K562 (cell line): ENCODE measurements around the gene SKAP2. TPM values are rescaled to one million over a fixed set of nuclear protein-coding genes. Genes with fewer than 3 reads are reported as not detected.

Experiments used
- ATAC-seq: fragments of 200-7000 bp; cut with Tn5 transposase; 3 replicates; pipeline ENCODE4 v1.9.1; 2020; ENCODE audit warnings: moderate library complexity
- BruUV-seq: library from RNA; stranded (reverse); fragments of 400-500 nt; replicated peaks from 2 replicates; lab custom pipeline; 2021; lab: Mats Ljungman, UMichigan
- CTCF ChIA-PET: fragments of 300-600 bp; formaldehyde crosslinking; extraction: SDS; loops from one replicate; lab custom pipeline; 2021; ENCODE audit warnings: low intra/inter-chr PET ratio; lab: Yijun Ruan, JAX
- POLR2A ChIA-PET: fragments of 300-600, 350-650 bp; sonication (Branson Sonifier 250); formaldehyde crosslinking; extraction: SDS; loops from one replicate; lab custom pipeline; 2021; ENCODE audit warnings: antibody characterized with exemption, inconsistent platforms; lab: Yijun Ruan, JAX
- DNase-seq, 4 experiments: peaks; one replicate each; pipeline versions ENCODE4 v3.0.0 to v3.0.0-alpha.2; 2011 to 2018; ENCODE audit warnings: low spot score in 3 of 4, mixed read lengths in 3 of 4; ENCODE audit errors: extremely low read depth in 1 of 4
- FAIRE-seq: peaks from 2 replicates; lab custom pipeline; 2011; peaks lifted over from hg19 to GRCh38; lab: Jason Lieb, UNC
- H2AFZ ChIP-seq: 2 replicates; pipeline ENCODE4 v1.6.0; 2011; ENCODE audit warnings: low read depth, low read length, control low read depth, inconsistent platforms
- H3K27ac ChIP-seq: fragments of 200-600 bp; 3 replicates; pipeline ENCODE4 v1.8.0; 2011; ENCODE audit warnings: low read depth, mild to moderate bottlenecking, control low read depth, inconsistent platforms, low read length, moderate library complexity, mixed read lengths; ENCODE audit errors: extremely low read depth
- H3K27me3 ChIP-seq, 2 experiments: fragments of 300-600 bp in 1 of 2; 2 replicates in 1 of 2; 3 replicates in 1 of 2; pipeline versions ENCODE4 v1.6.0 to v1.8.0; 2011; ENCODE audit warnings: inconsistent platforms in 2 of 2, low read length in 2 of 2, mild to moderate bottlenecking in 1 of 2, mixed read lengths in 1 of 2, moderate library complexity in 1 of 2; ENCODE audit not compliant: control insufficient read depth in 2 of 2, insufficient read depth in 2 of 2
- H3K36me3 ChIP-seq: fragments of 300-600 bp; 3 replicates; pipeline ENCODE4 v1.8.0; 2011; ENCODE audit warnings: mild to moderate bottlenecking, low read length, inconsistent platforms; ENCODE audit not compliant: control insufficient read depth, insufficient read depth
- H3K4me1 ChIP-seq, 2 experiments: fragments of 200-600 bp in 1 of 2; replicated peaks in 1 of 2; 2 replicates in 1 of 2; 3 replicates in 1 of 2; pipeline versions ENCODE4 v1.5.1 to v1.8.0; 2011; ENCODE audit warnings: inconsistent platforms in 2 of 2, low read length in 2 of 2, mild to moderate bottlenecking in 1 of 2, mixed read lengths in 1 of 2, moderate library complexity in 1 of 2; ENCODE audit not compliant: control insufficient read depth in 2 of 2, insufficient read depth in 2 of 2
- H3K4me2 ChIP-seq: 2 replicates; pipeline ENCODE4 v1.6.1; 2011; ENCODE audit warnings: low read length, control low read depth, inconsistent platforms, mixed read lengths; ENCODE audit not compliant: insufficient read depth
- H3K4me3 ChIP-seq: fragments of 200-600 bp; sonication (generic), shearing (Covaris generic); 2 replicates; pipeline ENCODE4 v1.5.1; 2016; ENCODE audit warnings: control low read depth, inconsistent platforms
- H3K79me2 ChIP-seq: fragments of 200-600 bp; 3 replicates; pipeline ENCODE4 v1.8.0; 2011; ENCODE audit warnings: low read length, inconsistent platforms; ENCODE audit not compliant: control insufficient read depth, insufficient read depth
- H3K9ac ChIP-seq, 2 experiments: 2 replicates each; pipeline versions ENCODE4 v1.6.0 to v1.6.1; 2011; ENCODE audit warnings: low read depth in 2 of 2, low read length in 2 of 2, control low read depth in 1 of 2, inconsistent platforms in 1 of 2, mild to moderate bottlenecking in 1 of 2, mixed read lengths in 1 of 2; ENCODE audit not compliant: insufficient read depth in 1 of 2
- H3K9me1 ChIP-seq: one replicate; pipeline ENCODE4 v1.6.0; 2011; ENCODE audit warnings: inconsistent platforms, mild to moderate bottlenecking, low read length, moderate library complexity; ENCODE audit not compliant: control insufficient read depth, insufficient read depth
- H3K9me3 ChIP-seq: replicated peaks from 2 replicates; pipeline ENCODE4 v1.5.1; 2011; ENCODE audit warnings: low read depth, low read length, inconsistent platforms; ENCODE audit not compliant: control insufficient read depth, insufficient read depth
- H4K20me1 ChIP-seq: replicated peaks from 2 replicates; pipeline ENCODE4 v1.6.1; 2011; ENCODE audit warnings: low read length, inconsistent platforms, mixed read lengths; ENCODE audit not compliant: control insufficient read depth, insufficient read depth
- ATF3 ChIP-seq, 2 experiments: fragments of 450-650 bp in 1 of 2; sonication (generic) in 1 of 2; formaldehyde crosslinking in 1 of 2; IDR thresholded peaks in 1 of 2; conservative IDR thresholded peaks in 1 of 2; 2 replicates each; pipeline versions ENCODE4 v1.6.1 to v1.8.1; 2016 to 2023; ENCODE audit warnings: mild to moderate bottlenecking in 2 of 2, moderate library complexity in 2 of 2, inconsistent platforms in 1 of 2, missing genetic modification reagents in 1 of 2
- CAMTA2 ChIP-seq: fragments of 250-450 bp; sonication (Bioruptor Pico); conservative IDR thresholded peaks from 2 replicates; pipeline ENCODE4 v1.5.1; 2022
- CHD1 ChIP-seq: fragments of 200-600 bp; sonication (generic); IDR thresholded peaks from one replicate; pipeline ENCODE4 v1.6.1; 2012; ENCODE audit warnings: mild to moderate bottlenecking, moderate library complexity, low read length, inconsistent platforms
- FOXK1 ChIP-seq: sonication (generic); formaldehyde crosslinking; IDR thresholded peaks from 2 replicates; pipeline ENCODE4 v1.8.0; 2022; ENCODE audit warnings: missing genetic modification reagents, mild to moderate bottlenecking, borderline replicate concordance
- HOXB6 ChIP-seq: fragments of 250-450 bp; sonication (Bioruptor Pico); IDR thresholded peaks from 2 replicates; pipeline ENCODE4 v1.5.1; 2022; ENCODE audit warnings: mild to moderate bottlenecking, borderline replicate concordance
- HSF4 ChIP-seq: fragments of 250-450 bp; sonication (Bioruptor Pico); IDR thresholded peaks from 2 replicates; pipeline ENCODE4 v2.1.2; 2022; ENCODE audit warnings: mild to moderate bottlenecking, moderate library complexity, borderline replicate concordance
- KLF1 ChIP-seq: fragments of 450-650 bp; IDR thresholded peaks from 2 replicates; pipeline ENCODE4 v1.6.1; 2016; ENCODE audit warnings: missing genetic modification characterization, missing compliant biosample characterization
- LARP7 ChIP-seq: fragments of 450-650 bp; IDR thresholded peaks from 2 replicates; pipeline ENCODE4 v1.6.1; 2016
- PML ChIP-seq: IDR thresholded peaks from 2 replicates; pipeline ENCODE4 v1.6.1; 2012; ENCODE audit warnings: low read length, inconsistent platforms
- ZNF133 ChIP-seq: fragments of 250-450 bp; sonication (Bioruptor Pico); IDR thresholded peaks from 2 replicates; pipeline ENCODE4 v1.4.0; 2020; ENCODE audit warnings: mild to moderate bottlenecking
- ZNF217 ChIP-seq: sonication (generic); formaldehyde crosslinking; IDR thresholded peaks from 2 replicates; pipeline ENCODE4 v1.8.0; 2022; ENCODE audit warnings: mild to moderate bottlenecking, missing genetic modification reagents
- ZNF311 ChIP-seq: fragments of 250-450 bp; sonication (Bioruptor Pico); IDR thresholded peaks from 2 replicates; pipeline ENCODE4 v1.4.0; 2020; ENCODE audit warnings: mild to moderate bottlenecking, moderate library complexity
- ZNF407 ChIP-seq: fragments of 450-650 bp; IDR thresholded peaks from 2 replicates; pipeline ENCODE4 v1.6.1; 2016; ENCODE audit warnings: low read depth
- ZNF589 ChIP-seq: fragments of 200-800 bp; sonication (Bioruptor generic); IDR thresholded peaks from 2 replicates; pipeline ENCODE4 v1.6.1; 2016; ENCODE audit warnings: low read depth, missing genetic modification characterization, missing compliant biosample characterization
- ZNF778 ChIP-seq: fragments of 450-650 bp; formaldehyde crosslinking; IDR thresholded peaks from 2 replicates; pipeline ENCODE4 v1.4.0; 2020; ENCODE audit warnings: mild to moderate bottlenecking, moderate library complexity
- WGBS: fragments of 100-300 bp; shearing (Covaris generic); methylation state at CpG from one replicate; pipeline ENCODE4 v1.1.6; 2016; ENCODE audit warnings: low coverage, mixed read lengths; ENCODE audit not compliant: insufficient coverage; ENCODE audit errors: missing lambda C conversion rate; 5-methylcytosine and 5-hydroxymethylcytosine counted together
- in situ Hi-C: fragments of 300-500 bp; cut with MboI; formaldehyde crosslinking; loops from 4 replicates; pipeline ENCODE4 v1.15.0; 2018; ENCODE audit warnings: inconsistent platforms, mixed read lengths
- intact Hi-C: fragments of 100-400 bp; cut with micrococcal nuclease; formaldehyde crosslinking; loops from 2 replicates; pipeline ENCODE4 v1.14.2; 2022
- polyA plus RNA-seq, 8 experiments: library from polyadenylated mRNA; depleted of rRNA in 4 of 8; stranded (reverse) in 5 of 8; unstranded in 3 of 8; fragments of >200 nt; fragmentation: Nextera tagmentation in 2 of 8; fragmentation: Illumina TruSeq in 1 of 8; extraction: Ambion mirVana in 2 of 8; extraction: Trizol in 1 of 8; gene quantifications; 2 replicates each; pipeline versions ENCODE4 v1.2.1 to v1.2.3, GENCODE V29; 2011 to 2014; ENCODE audit warnings: inconsistent platforms in 1 of 8, missing spikeins in 1 of 8
- total RNA-seq, 7 experiments: library from RNA; depleted of rRNA in 6 of 7; stranded (reverse); fragments of >200 nt in 6 of 7; fragmentation: Illumina TruSeq in 2 of 7; extraction: Trizol in 2 of 7; gene quantifications; 2 replicates each; pipeline versions ENCODE4 v1.2.1 to v1.2.3, GENCODE V29; 2011 to 2021; ENCODE audit warnings: low replicate concordance in 1 of 7

Gene SKAP2
- total and polyA plus RNA-seq, 9 of the 15 experiments (the other 6 are each of a cell fraction or from before 2014, with no cell fraction given), result 4.2 to 11.7 (median 8.3) TPM

- H3K4me1 ChIP-seq, result no peaks in the 10 kb centered on the region
- ATAC-seq (no peak), FAIRE-seq (no peak), DNase-seq (no peak)
- CTCF ChIA-PET, result no interaction called here
- 17% methylated on average over 4 of the region's 4 CpGs for WGBS
- no peaks in the 10 kb centered on the region for H4K20me1 ChIP-seq
- H3K9me1 ChIP-seq, result no peaks in the 10 kb centered on the region
- BruUV-seq, result no TSS peak
- H3K9ac ChIP-seq, result no peak overlapping the region
- intact Hi-C loops, result no loop called here
- H3K9me3 ChIP-seq, result no peaks in the 10 kb centered on the region
- H3K79me2 ChIP-seq, result no peaks in the 10 kb centered on the region
- no peaks in the 10 kb centered on the region for H3K36me3 ChIP-seq
- H3K4me3 ChIP-seq, result no peak overlapping the region
- in situ Hi-C loops, result no loop called here
- POLR2A ChIA-PET, result no interaction called here
- H3K27ac ChIP-seq, result no peak overlapping the region
- H3K4me2 ChIP-seq, result no peak overlapping the region
- H3K27me3 ChIP-seq, result no peaks in the 10 kb centered on the region
- H2AFZ ChIP-seq, result no peak overlapping the region
- no peak for TF ChIP-seq HSF4 (CRISPR knock-in tag)
- TF ChIP-seq ZNF133 (CRISPR knock-in tag), result no peak
- TF ChIP-seq ZNF589 (CRISPR knock-in tag), result no peak
- no peak for TF ChIP-seq ZNF407
- no peak for TF ChIP-seq ZNF778 (CRISPR knock-in tag)
- no peak for TF ChIP-seq CHD1
- no peak for TF ChIP-seq HOXB6 (CRISPR knock-in tag)
- no peak for TF ChIP-seq PML
- TF ChIP-seq ATF3 (IDR thresholded peaks at IDR 0.05), result no peak
- no peak for TF ChIP-seq ATF3 (CRISPR knock-in tag; conservative IDR thresholded peaks at IDR 0.05)
- no peak for TF ChIP-seq KLF1 (tag)
- TF ChIP-seq FOXK1, result no peak
- no peak for TF ChIP-seq ZNF311 (CRISPR knock-in tag)
- TF ChIP-seq ZNF217 (CRISPR knock-in tag), result no peak
- TF ChIP-seq LARP7, result no peak
- TF ChIP-seq CAMTA2 (CRISPR knock-in tag), result no peak
Measured at GRCh38 chr7:26841003-26841739, 23.2 kb downstream of the SKAP2 start.
